ENCODE data around the gene ARID2.

GRCh38 chr12:45729233-45730083 lies at the start of gene ARID2:
- TF ChIP-seq CTCF (IDR thresholded peaks at IDR 0.05; ENCODE audit: poor library complexity, severe bottlenecking) (no peak), TAF1 (IDR thresholded peaks at IDR 0.05; ENCODE audit: low read depth) (peak; percentile 48), SMC3 (conservative IDR thresholded peaks at IDR 0.05; ENCODE audit: poor library complexity) (no peak), REST (IDR thresholded peaks at IDR 0.05; ENCODE audit: borderline replicate concordance) (peak; percentile 57), MXI1 (conservative IDR thresholded peaks at IDR 0.05; ENCODE audit: poor library complexity, severe bottlenecking) (no peak)

Measured in neural cell (in vitro differentiated cells).